Endometrium (tissue), 2 donors: ENCODE data around the gene CAMKK2.
"Not testable (repeated sequence)": the region's sequence is repeated elsewhere in the genome, so short reads cannot be mapped to it uniquely, and the experiment has no call there.

Experiments used
- FAIRE-seq: peaks from 2 replicates; lab custom pipeline; 2012; peaks lifted over from hg19 to GRCh38; lab: Jason Lieb, UNC
- donor health status: control.
- donor health status: control.

Gene CAMKK2

DNA sequence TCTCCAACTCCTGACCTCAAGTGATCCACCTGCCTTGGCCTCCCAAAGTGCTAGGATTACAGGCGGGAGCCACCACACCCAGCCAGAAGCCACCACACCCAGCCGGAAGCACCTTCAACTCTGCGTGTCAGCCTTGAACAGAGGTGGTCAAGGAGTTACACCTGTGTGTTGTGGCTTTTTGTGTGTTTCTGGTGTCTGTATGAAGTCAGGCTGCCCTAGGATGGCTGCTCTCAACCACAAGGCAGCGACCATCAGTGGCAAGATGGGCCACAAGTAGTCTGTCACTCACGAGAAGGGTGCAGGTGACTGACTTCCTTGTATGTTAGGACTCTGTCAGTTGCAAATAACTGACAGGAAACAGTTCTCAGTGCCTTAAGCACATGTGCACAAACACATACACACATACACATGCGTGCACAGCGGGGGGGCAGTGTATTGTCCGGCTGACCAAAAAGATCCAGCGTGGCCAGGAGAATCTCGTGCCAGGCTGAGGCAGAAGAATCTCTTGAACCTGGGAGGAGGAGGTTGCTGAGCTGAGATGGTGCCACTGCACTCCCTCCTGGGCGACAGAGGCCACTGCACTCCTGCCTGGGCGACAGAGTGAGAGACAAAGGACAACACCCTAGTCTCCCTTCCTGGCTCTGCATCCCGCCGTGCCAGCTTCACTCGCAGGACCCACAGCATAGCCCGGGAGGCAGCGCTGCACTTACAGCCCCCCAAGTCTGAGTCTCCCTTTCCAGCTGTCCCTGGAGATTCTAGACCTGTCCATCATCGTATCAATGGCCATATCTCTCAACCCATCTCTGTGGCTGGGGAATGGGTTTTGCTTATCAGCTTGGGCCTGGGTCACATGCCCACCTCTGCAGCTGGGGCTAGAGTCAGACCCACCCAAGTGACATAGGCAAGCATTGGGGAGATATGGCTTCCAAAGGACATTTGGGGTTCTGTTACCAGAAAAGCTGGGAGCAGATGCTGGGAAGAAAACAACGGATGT lies 72.9 kb downstream of the CAMKK2 start:
- no peak for FAIRE-seq

DNA sequence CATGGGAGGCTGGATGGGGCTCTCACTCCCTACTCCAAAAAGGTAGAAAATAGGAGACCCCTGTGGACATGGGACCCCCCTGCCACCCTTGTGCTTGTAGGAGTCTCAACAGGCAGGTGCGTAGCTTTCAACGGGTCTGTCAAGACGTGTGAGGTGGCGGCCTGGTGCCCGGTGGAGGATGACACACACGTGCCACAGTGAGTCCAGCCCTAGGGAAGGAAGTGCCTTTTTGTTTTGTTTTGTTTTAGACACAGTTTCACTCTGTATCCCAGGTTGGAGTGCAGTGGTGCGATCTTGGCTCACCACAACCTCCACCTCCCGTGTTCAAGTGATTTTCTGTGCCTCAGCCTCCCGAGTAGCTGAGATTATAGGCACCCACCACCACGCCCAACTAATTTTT lies 73.7 kb downstream of the CAMKK2 start:
- FAIRE-seq = no peak

GRCh38 chr12:121219353-121219986 lies 77.0 kb downstream of the CAMKK2 start:
- FAIRE-seq = no peak

- FAIRE-seq = no peak
Measured at GRCh38 chr12:121218588-121219352, 77.7 kb downstream of the CAMKK2 start.

GRCh38 chr12:121217761-121218160 lies 78.7 kb downstream of the CAMKK2 start:
- FAIRE-seq = no peak

DNA sequence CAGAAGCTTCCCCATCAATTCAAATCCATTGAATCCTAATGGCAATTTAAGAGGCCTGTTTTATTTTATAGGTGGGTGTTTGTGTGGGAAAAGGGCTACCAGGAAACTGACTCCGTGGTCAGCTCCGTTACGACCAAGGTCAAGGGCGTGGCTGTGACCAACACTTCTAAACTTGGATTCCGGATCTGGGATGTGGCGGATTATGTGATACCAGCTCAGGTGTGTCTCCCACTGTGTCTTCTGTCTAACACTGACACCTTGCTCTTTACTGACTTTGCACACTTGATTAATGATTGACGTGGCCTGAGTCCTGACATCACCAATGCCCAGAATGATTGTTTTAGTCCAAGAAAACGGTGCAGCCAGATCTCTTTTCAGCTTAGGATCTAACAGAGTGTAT lies 79.4 kb downstream of the CAMKK2 start:
- no peak for FAIRE-seq

GRCh38 chr12:121216102-121216501 lies 80.4 kb downstream of the CAMKK2 start:
- FAIRE-seq = no peak

- FAIRE-seq = no peak
Measured at GRCh38 chr12:121214855-121215745, 81.4 kb downstream of the CAMKK2 start.

DNA sequence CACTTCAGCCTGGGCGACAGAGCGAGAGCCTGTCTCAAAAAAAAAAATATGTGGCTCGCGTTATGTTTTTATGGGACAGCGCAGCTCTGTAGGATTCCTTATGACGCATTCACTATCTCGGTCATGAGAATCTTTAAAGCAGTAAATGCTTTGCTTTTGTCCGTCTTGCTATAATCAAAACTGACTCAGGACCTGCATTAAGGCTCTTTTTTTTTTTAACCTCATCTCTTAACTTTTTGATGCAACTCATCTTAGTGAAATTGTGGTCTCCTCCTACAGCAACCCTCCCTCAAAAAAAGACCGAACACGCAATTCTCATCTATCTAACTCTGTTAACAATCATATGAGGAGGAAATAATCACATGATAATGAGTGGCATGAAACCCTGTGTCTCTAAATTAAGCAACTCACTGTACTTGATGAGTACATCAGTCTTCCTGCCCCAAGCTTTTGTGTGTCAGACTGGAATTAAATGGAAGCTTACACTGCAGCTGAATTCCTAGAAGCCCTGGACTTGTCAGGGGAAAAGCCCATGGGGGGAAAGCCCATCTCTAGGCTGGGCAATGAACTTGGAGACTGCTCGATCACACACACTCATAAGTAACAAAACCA lies 82.2 kb downstream of the CAMKK2 start:
- no peak for FAIRE-seq

- no peak for FAIRE-seq
Measured at GRCh38 chr12:121212875-121213274, 83.6 kb downstream of the CAMKK2 start.

DNA sequence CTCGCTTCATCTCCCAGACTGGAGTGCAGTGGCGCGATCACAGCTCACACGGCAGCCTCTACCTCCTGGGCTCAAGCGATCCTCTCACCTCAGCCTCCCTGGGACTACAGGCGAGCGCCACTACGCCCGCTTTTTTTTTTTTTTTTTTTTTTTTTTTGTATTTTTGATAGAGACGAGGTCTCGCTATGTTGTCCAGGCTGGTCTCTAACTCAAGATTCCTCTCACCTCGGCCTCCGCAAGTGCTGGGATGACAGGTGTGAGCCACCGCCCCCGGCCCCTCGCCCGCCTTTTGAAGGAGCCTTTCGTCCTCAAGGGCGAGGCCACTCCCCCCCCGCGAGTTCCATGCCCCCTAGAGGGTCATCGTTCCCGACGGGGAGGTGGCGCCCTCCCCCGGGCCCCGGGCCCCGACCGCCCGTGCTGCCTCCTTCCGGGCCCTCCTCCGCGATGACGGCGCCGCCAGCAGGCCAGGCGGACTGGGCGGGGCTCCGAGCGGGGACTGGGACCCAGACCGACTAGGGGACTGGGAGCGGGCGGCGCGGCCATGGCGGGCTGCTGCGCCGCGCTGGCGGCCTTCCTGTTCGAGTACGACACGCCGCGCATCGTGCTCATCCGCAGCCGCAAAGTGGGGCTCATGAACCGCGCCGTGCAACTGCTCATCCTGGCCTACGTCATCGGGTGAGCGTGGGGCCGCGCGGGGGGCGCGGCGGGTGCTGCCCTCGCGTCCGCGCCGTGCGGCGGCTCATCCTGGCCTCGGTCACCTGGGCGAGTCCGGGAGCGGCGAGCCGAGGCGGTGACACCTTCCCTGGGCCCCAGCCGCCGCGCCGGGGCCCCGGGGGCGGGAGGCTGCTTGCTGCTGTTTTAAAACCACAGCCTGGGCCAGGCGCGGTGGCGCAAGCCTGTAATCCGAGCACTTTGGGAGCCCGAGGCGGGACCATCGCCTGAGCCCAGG lies 86.6 kb downstream of the CAMKK2 start, which contains the start of gene P2RX4:
P2RX4 (plus strand) TSS at position 506 of the 949 bp plus-strand sequence; CDS start at position 542, 36 bp downstream.
- FAIRE-seq = no peak

- FAIRE-seq = no peak
Measured at GRCh38 chr12:121209221-121209620, 87.3 kb downstream of the CAMKK2 start.

DNA sequence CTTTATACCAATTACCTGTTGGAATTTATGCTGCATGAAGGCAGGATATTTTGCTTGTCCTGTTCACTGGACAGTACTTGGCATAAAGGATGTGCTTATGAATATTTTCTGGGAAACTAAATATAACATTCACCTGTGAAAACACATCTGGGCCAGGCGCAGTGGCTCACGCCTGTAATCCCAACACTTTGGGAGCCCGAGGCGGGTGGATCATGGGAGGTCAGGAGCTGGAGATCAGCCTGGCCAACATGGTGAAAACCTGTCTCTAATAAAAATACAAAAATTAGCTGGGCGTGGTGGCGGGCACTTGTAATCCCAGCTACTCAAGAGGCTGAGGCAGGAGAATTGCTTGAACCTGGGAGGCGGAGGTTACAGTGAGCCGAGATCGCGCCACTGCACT lies 87.9 kb downstream of the CAMKK2 start:
- FAIRE-seq = not testable (repeated sequence)

DNA sequence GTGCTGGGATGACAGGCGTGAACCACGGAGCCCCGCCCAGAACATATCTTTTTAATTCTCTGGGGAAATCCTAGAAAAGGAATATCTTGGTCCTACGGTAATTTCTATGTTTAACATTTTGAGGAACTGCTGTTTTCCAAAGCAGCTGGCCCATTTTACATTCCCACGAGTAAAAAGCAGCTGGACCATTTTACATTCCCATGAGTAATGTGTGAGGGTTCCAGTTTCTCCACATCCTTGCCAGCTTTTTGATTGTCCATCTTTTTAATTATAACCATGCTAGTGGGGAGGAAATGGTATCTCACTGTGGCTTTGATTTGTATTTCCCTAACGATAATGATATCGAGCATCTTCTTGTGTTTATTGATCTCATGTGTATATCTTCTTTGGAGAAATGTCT lies 91.0 kb downstream of the CAMKK2 start:
- no peak for FAIRE-seq

DNA sequence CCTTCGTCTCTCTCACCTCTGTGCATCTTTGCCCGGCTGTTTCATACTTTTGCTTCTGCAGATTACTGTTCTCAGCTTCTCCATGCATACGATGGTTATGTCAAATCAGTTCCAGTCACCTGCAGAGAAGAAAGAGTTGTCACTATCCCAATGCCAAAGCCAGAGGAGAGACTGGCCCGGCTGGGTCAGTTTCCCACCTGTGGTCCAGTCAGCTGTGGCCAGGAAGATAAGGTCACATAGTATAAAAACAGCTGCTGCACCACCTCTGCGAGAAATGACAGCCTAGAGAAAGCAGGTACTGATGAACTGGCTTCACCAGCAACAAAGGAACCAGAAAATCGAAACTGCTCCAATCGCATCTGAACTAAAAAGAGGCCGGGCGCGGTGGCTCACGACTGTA lies 93.0 kb downstream of the CAMKK2 start:
- FAIRE-seq = no peak

DNA sequence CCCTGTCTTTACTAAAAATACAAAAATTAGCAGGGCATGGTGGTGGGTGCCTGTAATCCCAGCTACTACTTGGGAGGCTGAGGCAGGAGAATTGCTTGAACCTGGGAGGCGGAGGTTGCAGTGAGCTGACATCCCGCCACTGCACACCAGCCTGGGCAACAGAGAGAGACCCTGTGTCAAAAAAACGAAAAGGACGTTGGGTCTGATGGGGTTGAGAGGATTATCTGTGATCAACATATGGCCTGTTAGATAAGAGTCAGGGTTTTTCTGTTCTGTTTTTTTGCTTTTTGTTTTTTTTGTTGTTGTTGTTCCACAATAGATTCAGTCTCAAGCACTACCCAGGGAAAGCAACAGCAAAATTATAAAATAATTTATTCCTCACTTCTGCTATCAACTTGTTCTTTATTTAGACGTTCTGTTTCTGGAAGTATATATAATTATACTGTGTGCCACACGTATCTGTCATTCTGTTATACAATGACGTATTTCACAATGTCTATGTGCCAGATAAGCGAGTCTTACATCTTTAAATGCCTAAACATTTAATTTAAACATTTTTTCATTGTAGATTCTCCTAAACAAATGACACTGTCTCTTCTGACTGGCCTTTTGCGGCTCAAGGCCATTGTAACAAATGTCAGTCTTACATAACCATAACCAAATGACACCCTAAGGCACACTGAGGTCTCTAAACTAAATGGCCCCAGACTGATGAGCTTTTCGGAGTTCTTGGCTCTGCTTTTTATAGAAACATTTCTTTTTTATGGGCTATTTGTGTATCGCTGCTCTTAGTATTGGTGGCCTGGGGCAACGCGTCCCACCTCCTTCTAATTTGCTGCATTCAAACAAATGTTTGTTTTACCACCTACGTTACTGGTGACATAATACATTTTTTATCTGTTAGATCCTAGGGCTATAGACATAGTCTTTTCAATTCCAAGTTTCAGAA lies 93.8 kb downstream of the CAMKK2 start:
- FAIRE-seq = no peak

DNA sequence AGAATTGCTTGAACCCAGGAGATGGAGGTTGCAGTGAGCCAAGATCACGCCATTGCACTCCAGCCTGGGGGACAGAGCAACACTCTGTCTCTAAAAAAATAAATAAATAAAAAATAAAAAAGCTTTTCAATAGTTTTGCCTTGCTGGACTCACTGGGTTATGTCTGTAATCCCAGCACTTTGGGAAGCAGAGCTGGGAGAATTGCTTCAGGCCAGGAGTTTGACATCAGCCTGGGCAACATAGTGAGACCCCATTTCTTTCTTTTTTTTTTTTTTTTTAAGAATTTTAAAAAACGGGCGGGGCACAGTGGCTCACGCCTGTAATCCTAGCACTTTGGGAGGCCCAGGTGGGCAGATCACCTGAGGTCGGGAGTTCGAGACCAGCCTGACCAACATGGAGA lies 95.4 kb downstream of the CAMKK2 start:
- not testable (repeated sequence) for FAIRE-seq

DNA sequence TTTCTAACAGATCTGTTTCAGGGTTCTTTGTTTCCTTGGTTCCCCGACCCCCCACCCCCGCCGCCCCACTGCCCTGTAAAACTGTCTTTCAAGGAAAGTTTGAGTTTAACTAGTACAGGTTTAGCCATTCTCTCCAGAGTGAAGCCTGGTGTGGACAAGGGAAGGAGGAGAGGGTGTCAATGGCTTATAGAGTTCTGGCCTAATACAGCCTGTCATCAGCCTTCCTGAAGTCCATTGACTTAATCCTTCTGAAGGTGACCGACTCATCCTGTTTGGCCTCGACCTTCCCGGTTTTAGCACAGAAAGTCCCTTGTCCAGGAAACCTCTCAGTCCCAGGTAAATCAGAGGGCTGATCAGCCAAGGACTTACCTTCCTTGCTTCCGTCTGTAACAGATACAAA lies 97.6 kb downstream of the CAMKK2 start:
- no peak for FAIRE-seq

GRCh38 chr12:121196902-121197301 lies 99.6 kb downstream of the CAMKK2 start:
- FAIRE-seq = no peak
